ENCODE measurements around the gene FAIM2.

DNA sequence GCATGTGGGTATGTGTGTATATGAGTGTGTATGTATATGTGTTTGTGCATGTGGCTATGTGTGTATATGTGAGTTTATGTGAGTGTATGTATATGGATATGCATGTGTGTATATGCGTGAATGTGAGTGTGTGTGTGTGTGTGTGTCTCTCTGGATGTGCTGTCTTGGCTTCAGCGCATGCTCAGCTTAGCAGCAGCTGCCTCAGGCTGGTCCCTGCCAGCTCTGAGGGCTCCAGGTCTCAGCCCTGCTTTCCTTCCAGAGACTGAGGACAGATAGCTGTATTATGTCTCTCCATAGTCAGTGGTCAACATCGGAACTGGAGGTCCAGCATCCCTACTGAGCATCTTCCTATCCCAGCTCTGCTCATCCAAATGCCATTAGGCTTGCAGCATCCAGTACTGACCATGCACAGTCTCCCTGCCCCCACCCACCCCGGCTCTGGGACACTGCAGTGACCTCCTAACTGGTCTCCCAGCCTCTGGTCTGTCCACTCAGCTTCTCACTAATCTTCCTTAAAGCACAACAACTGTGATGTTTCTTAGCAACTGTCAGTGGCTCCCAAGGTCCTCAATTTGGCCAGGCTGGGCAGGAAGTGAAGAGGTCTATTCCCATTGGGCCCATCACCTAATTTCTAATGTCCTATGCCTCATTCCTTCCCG is 22.8 kb downstream of the FAIM2 start:
- TF ChIP-seq, protein P1, sequence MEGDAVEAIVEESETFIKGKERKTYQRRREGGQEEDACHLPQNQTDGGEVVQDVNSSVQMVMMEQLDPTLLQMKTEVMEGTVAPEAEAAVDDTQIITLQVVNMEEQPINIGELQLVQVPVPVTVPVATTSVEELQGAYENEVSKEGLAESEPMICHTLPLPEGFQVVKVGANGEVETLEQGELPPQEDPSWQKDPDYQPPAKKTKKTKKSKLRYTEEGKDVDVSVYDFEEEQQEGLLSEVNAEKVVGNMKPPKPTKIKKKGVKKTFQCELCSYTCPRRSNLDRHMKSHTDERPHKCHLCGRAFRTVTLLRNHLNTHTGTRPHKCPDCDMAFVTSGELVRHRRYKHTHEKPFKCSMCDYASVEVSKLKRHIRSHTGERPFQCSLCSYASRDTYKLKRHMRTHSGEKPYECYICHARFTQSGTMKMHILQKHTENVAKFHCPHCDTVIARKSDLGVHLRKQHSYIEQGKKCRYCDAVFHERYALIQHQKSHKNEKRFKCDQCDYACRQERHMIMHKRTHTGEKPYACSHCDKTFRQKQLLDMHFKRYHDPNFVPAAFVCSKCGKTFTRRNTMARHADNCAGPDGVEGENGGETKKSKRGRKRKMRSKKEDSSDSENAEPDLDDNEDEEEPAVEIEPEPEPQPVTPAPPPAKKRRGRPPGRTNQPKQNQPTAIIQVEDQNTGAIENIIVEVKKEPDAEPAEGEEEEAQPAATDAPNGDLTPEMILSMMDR (IDR thresholded peaks at IDR 0.05; ENCODE audit: low read depth, low read length): no peak
- TF ChIP-seq EZH2phosphoT487 (IDR thresholded peaks at IDR 0.05; ENCODE audit: low read depth): no peak

Measured in OCI-LY3 (cell line).